Measurements from ENCODE around the gene GTPBP2. TPM values are rescaled to one million over a fixed set of nuclear protein-coding genes. Genes with fewer than 3 reads are reported as not detected.

GTPBP2 gene
- total and polyA plus RNA-seq, 10 of the 15 experiments (the other 5 are each of a cell fraction or from before 2014, with no cell fraction given) = 5.9 to 63.4 (median 39.8) TPM

- TF ChIP-seq GABPA (IDR thresholded peaks at IDR 0.05; ENCODE audit: low read depth) = no peak
- no peak for TF ChIP-seq HDAC2 (IDR thresholded peaks at IDR 0.05)
These were observed 48.7 kb upstream of the GTPBP2 start (continued) for GRCh38 chr6:43677759-43678158.

- Histone ChIP-seq H3K79me2 (ENCODE audit: control insufficient read depth, insufficient read depth, low read length) (peaks cover 7% of the 10 kb centered on the region), H3K4me1 (ENCODE audit: control insufficient read depth, insufficient read depth, low read length) (no peaks in the 10 kb centered on the region), H2AFZ (ENCODE audit: control insufficient read depth, low read depth, low read length) (no peak overlapping the region), H3K4me2 (ENCODE audit: control insufficient read depth, insufficient read depth) (no peak overlapping the region), H3K9ac (ENCODE audit: control insufficient read depth, insufficient read depth, low read length) (no peak overlapping the region), H3K9me3 (replicated peaks; ENCODE audit: control insufficient read depth, insufficient read depth, low read length) (no peaks in the 10 kb centered on the region), H3K27me3 (replicated peaks in 1 of 2; ENCODE audit: control insufficient read depth in 2 of 2, insufficient read depth in 2 of 2, low read length in 1 of 2) (no peaks in the 10 kb centered on the region), H3K4me3 (no peak overlapping the region), H3K27ac (ENCODE audit: control insufficient read depth, insufficient read depth) (no peak overlapping the region), H4K20me1 (ENCODE audit: control insufficient read depth, insufficient read depth) (no peaks in the 10 kb centered on the region), H3K36me3 (ENCODE audit: control insufficient read depth in 2 of 2, insufficient read depth in 2 of 2, low read length in 1 of 2) (peaks cover 26 to 37% of the 10 kb centered on the region in 2 experiments)
- ATAC-seq (no peak), FAIRE-seq (no peak), DNase-seq (ENCODE audit: low read depth, low spot score) (no peak)
- in situ Hi-C loops (cut with MboI) = no loop called here
- WGBS (ENCODE audit: insufficient coverage, insufficient replicate concordance, low lambda C conversion rate, missing lambda C conversion rate) = 87% methylated on average over 7 of the region's 7 CpGs
- TF ChIP-seq PBX3 (IDR thresholded peaks at IDR 0.05; ENCODE audit: insufficient replicate concordance, low read depth, low read length) (no peak), GATAD2B (conservative IDR thresholded peaks at IDR 0.05; ENCODE audit: low read depth) (no peak), RBBP5 (conservative IDR thresholded peaks at IDR 0.05) (no peak)
- intact Hi-C loops (cut with micrococcal nuclease; ENCODE audit: unreplicated experiment) = no loop called here
- ChIA-PET POLR2A (no interaction called here), CTCF (interaction anchor here (1.0 to 3.0 kb wide), 4 partner anchors 10 to 91 kb away, joined by 3 to 18 read pairs (median 3); no protein-coding TSS in a partner anchor), SMC1A (ENCODE audit: uncharacterized antibody, unreplicated experiment) (interaction anchor here (0.8 kb wide), 1 partner anchor 30 kb away, joined by 3 read pairs; no protein-coding TSS in a partner anchor), RAD21 (ENCODE audit: unreplicated experiment) (no interaction called here)
- no TSS peak for BruUV-seq (replicated peaks)
These were observed 48.0 kb upstream of the GTPBP2 start for GRCh38 chr6:43676962-43677606.

Data from GM12878 (cell line).